Panc1 (cell line): ENCODE data around the gene WNK1. TPM values are rescaled to one million over a fixed set of nuclear protein-coding genes. Genes with fewer than 3 reads are reported as not detected.
A peak's percentile ranks its signal among the peaks of the same experiment; 100 is the strongest.

Source experiments
- ATAC-seq: fragments of 200-7000 bp; cut with Tn5 transposase; 2 replicates; pipeline ENCODE4 v1.9.1; 2020; ENCODE audit warnings: mild to moderate bottlenecking, moderate library complexity
- BruUV-seq: library from RNA; stranded (reverse); fragments of 400-500 nt; replicated peaks from 2 replicates; lab custom pipeline; 2021; lab: Mats Ljungman, UMichigan
- CTCF ChIA-PET: fragments of 300-600 bp; sonication (Branson Sonifier 250); formaldehyde crosslinking; loops from one replicate; lab custom pipeline; 2022; ENCODE audit warnings: antibody characterized with exemption; lab: Charles Lee
- POLR2A ChIA-PET: fragments of 300-600 bp; sonication (Branson Sonifier 250); formaldehyde crosslinking; loops from one replicate; lab custom pipeline; 2022; ENCODE audit warnings: antibody characterized with exemption; lab: Charles Lee
- DNase-seq: peaks from one replicate; pipeline ENCODE4 v3.0.0-alpha.2; 2010; ENCODE audit warnings: low read depth, low spot score
- H3K27ac ChIP-seq: 2 replicates; pipeline ENCODE4 v1.5.1; 2011; ENCODE audit warnings: mild to moderate bottlenecking, low read length, inconsistent platforms
- H3K27me3 ChIP-seq: fragments of 200-500 bp; sonication (Bioruptor generic); 2 replicates; pipeline ENCODE4 v1.6.0; 2014; ENCODE audit warnings: low read length, inconsistent platforms; ENCODE audit not compliant: control insufficient read depth, insufficient read depth
- H3K36me3 ChIP-seq: fragments of 200-500 bp; sonication (Bioruptor generic); 2 replicates; pipeline ENCODE4 v1.5.1; 2014; ENCODE audit warnings: inconsistent platforms, mild to moderate bottlenecking, low read length, moderate library complexity; ENCODE audit not compliant: control insufficient read depth, insufficient read depth
- H3K4me1 ChIP-seq: 2 replicates; pipeline ENCODE4 v1.5.1; 2011; ENCODE audit warnings: inconsistent platforms, mild to moderate bottlenecking, low read length, moderate library complexity; ENCODE audit not compliant: control insufficient read depth, insufficient read depth
- H3K4me3 ChIP-seq, 2 experiments: 2 replicates each; pipeline ENCODE4 v1.5.1; 2011 to 2012; ENCODE audit warnings: low read depth in 2 of 2, low read length in 2 of 2, mild to moderate bottlenecking in 2 of 2, inconsistent platforms in 1 of 2, moderate library complexity in 1 of 2
- H3K9me3 ChIP-seq: fragments of 200-500 bp; sonication (Bioruptor generic); 2 replicates; pipeline ENCODE4 v1.5.1; 2014; ENCODE audit warnings: low read depth, mild to moderate bottlenecking, inconsistent platforms, low read length, moderate library complexity; ENCODE audit not compliant: control insufficient read depth, insufficient read depth
- POLR2AphosphoS5 ChIP-seq: IDR thresholded peaks from 2 replicates; pipeline ENCODE4 v1.6.1; 2012; ENCODE audit warnings: mild to moderate bottlenecking, low read depth, low read length, moderate library complexity
- SIN3A ChIP-seq: IDR thresholded peaks from 2 replicates; pipeline ENCODE4 v1.6.1; 2012; ENCODE audit warnings: low read depth, mild to moderate bottlenecking, low read length, moderate library complexity, borderline replicate concordance; ENCODE audit not compliant: insufficient read depth
- TCF7L2 ChIP-seq: IDR thresholded peaks from 2 replicates; pipeline ENCODE4 v1.6.1; 2011; ENCODE audit warnings: mild to moderate bottlenecking, low read depth, low read length, inconsistent platforms
- in situ Hi-C: cut with HindIII; loops from 2 replicates; pipeline ENCODE4 v1.10.0; 2016; ENCODE audit warnings: low sequenced_read_pairs, low pct_unique_long_range_greater_than_20kb
- intact Hi-C: fragments of 100-400 bp; cut with micrococcal nuclease; formaldehyde crosslinking; loops from one replicate; pipeline ENCODE4 v1.10.0; 2022; ENCODE audit not compliant: unreplicated experiment
- total RNA-seq: library from RNA; stranded (reverse); gene quantifications from one replicate; pipeline ENCODE4 v1.2.1, GENCODE V29; 2021; ENCODE audit not compliant: unreplicated experiment
- TF ChIP-seq, protein P1 (sequence below), 2 experiments: IDR thresholded peaks; 2 replicates each; pipeline ENCODE4 v1.6.1; 2011 to 2012; ENCODE audit warnings: low read depth in 2 of 2, control low read depth in 1 of 2, low read length in 1 of 2, mild to moderate bottlenecking in 1 of 2, moderate library complexity in 1 of 2; ENCODE audit not compliant: insufficient read depth in 1 of 2
- TF ChIP-seq, protein P2 (sequence below): fragments of 450-650 bp; IDR thresholded peaks from 2 replicates; pipeline ENCODE4 v1.5.1; 2017; ENCODE audit warnings: mild to moderate bottlenecking

WNK1 gene
- total RNA-seq, 1 experiment from 2014 or later: 181 TPM

DNA sequence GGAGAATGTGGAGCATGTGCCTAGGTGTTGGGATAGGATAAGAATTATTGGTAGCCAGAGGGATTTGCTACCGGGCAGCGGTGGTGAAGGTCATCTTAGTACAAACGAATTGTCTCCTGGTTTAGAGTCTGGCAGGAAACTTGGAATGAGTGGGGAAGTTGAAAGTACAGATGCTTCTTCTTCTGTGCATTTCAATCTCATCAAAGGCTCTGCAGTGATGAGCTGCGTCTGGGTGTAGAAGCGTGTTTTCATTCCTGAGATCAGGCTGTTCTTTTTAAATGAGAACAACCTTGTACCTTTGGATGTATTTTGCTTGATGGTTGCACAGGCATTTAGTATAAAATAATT is 2.1 kb downstream of the WNK1 start:
- DNase-seq (no peak), ATAC-seq (no peak)
- Histone ChIP-seq H3K27ac (peak overlapping the region; percentile 76), H3K4me3 (peak overlapping the region; percentile 69 to 90), H3K36me3 (no peaks in the 10 kb centered on the region), H3K4me1 (peaks cover 11% of the 10 kb centered on the region), H3K27me3 (no peaks in the 10 kb centered on the region), H3K9me3 (no peaks in the 10 kb centered on the region)
- in situ Hi-C loops: no loop called here
- CTCF ChIA-PET: interaction anchor here (1.0 kb wide), 1 partner anchor 60 kb away, joined by 4 read pairs; no protein-coding TSS in a partner anchor
- TF ChIP-seq TCF7L2: no peak
- no peak for TF ChIP-seq POLR2AphosphoS5
- TF ChIP-seq, protein P1, sequence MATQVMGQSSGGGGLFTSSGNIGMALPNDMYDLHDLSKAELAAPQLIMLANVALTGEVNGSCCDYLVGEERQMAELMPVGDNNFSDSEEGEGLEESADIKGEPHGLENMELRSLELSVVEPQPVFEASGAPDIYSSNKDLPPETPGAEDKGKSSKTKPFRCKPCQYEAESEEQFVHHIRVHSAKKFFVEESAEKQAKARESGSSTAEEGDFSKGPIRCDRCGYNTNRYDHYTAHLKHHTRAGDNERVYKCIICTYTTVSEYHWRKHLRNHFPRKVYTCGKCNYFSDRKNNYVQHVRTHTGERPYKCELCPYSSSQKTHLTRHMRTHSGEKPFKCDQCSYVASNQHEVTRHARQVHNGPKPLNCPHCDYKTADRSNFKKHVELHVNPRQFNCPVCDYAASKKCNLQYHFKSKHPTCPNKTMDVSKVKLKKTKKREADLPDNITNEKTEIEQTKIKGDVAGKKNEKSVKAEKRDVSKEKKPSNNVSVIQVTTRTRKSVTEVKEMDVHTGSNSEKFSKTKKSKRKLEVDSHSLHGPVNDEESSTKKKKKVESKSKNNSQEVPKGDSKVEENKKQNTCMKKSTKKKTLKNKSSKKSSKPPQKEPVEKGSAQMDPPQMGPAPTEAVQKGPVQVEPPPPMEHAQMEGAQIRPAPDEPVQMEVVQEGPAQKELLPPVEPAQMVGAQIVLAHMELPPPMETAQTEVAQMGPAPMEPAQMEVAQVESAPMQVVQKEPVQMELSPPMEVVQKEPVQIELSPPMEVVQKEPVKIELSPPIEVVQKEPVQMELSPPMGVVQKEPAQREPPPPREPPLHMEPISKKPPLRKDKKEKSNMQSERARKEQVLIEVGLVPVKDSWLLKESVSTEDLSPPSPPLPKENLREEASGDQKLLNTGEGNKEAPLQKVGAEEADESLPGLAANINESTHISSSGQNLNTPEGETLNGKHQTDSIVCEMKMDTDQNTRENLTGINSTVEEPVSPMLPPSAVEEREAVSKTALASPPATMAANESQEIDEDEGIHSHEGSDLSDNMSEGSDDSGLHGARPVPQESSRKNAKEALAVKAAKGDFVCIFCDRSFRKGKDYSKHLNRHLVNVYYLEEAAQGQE (IDR thresholded peaks at IDR 0.05; ENCODE audit: insufficient read depth in 1 of 2, low read depth in 2 of 2, low read length in 1 of 2): no peak
- TF ChIP-seq, protein P2, sequence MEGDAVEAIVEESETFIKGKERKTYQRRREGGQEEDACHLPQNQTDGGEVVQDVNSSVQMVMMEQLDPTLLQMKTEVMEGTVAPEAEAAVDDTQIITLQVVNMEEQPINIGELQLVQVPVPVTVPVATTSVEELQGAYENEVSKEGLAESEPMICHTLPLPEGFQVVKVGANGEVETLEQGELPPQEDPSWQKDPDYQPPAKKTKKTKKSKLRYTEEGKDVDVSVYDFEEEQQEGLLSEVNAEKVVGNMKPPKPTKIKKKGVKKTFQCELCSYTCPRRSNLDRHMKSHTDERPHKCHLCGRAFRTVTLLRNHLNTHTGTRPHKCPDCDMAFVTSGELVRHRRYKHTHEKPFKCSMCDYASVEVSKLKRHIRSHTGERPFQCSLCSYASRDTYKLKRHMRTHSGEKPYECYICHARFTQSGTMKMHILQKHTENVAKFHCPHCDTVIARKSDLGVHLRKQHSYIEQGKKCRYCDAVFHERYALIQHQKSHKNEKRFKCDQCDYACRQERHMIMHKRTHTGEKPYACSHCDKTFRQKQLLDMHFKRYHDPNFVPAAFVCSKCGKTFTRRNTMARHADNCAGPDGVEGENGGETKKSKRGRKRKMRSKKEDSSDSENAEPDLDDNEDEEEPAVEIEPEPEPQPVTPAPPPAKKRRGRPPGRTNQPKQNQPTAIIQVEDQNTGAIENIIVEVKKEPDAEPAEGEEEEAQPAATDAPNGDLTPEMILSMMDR: no peak
- no peak for TF ChIP-seq SIN3A
- intact Hi-C loops: loop anchor here (2.0 to 10.0 kb wide), 2 partner anchors 110 to 182 kb away; no protein-coding TSS in a partner anchor
- POLR2A ChIA-PET: interaction anchor here (0.6 kb wide), 1 partner anchor 179 kb away, joined by 3 read pairs; no protein-coding TSS in a partner anchor
- BruUV-seq: no TSS peak

DNA sequence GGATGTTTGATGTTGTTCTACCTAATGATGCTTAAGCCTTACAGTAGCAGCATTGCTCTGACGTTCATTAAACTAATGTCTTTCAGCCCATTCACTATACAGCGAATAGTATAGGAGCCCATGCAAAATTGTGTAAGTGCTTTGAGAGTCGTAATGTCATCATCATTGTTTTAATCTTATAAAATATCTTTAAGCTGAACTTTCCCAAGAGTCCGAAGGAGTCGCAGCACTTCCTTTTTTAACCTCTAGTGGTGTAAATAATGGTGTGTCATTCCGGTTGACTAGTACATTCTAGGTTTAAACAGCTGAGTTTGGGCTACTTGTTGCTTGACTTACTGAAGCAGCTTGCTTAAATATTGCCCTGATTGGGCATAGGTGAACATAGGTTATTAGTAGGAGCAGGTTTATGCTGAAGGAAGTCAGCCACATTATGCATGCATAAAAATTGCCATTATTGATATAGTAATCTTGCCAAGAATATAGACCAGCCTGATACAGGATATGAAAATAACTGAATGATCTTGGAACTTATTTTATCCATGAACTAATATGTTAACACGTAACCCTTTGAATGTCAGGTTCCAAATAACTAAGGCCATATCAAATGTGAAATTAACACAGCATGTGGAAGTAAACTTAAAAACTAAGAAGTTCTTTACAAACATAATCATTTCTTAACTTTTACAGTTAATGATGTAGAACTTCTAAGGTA is 2.6 kb downstream of the WNK1 start:
- Histone ChIP-seq H3K27ac (peak overlapping the region; percentile 76), H3K9me3 (no peaks in the 10 kb centered on the region), H3K4me1 (peaks cover 10% of the 10 kb centered on the region), H3K36me3 (no peaks in the 10 kb centered on the region), H3K4me3 (peak overlapping the region; percentile 69 to 90), H3K27me3 (no peaks in the 10 kb centered on the region)
- ATAC-seq: no peak
- POLR2A ChIA-PET: interaction anchor here (0.6 kb wide), 1 partner anchor 180 kb away, joined by 3 read pairs; no protein-coding TSS in a partner anchor
- in situ Hi-C loops (no loop called here), intact Hi-C loops (loop anchor here (2.0 to 10.0 kb wide), 2 partner anchors 110 to 182 kb away; no protein-coding TSS in a partner anchor)
- CTCF ChIA-PET: interaction anchor here (0.7 to 1.0 kb wide), 2 partner anchors 59 to 169 kb away, joined by 3 to 4 read pairs; no protein-coding TSS in a partner anchor
- no peak for DNase-seq
- BruUV-seq: no TSS peak
- TF ChIP-seq SIN3A: 0 out of 2 replicates have a peak, but pooled peaks have one; percentile 69
- TF ChIP-seq TCF7L2: no peak
